SJCRH30 (cell line): Measurements from ENCODE around the gene ZDHHC17. TPM values are rescaled to one million over a fixed set of nuclear protein-coding genes. Genes with fewer than 3 reads are reported as not detected.

ENCODE experiments used
- DNase-seq, 2 experiments: peaks; one replicate each; pipeline ENCODE4 v3.0.0-alpha.2; 2015 to 2020
- H3K27ac ChIP-seq: fragments of 250-450 bp; sonication (Bioruptor Pico); 2 replicates; pipeline ENCODE4 v1.5.1; 2020; ENCODE audit warnings: mild to moderate bottlenecking, moderate library complexity
- H3K27me3 ChIP-seq: fragments of 250-450 bp; sonication (Bioruptor Pico); 2 replicates; pipeline ENCODE4 v1.5.1; 2020; ENCODE audit warnings: mild to moderate bottlenecking, moderate library complexity
- H3K36me3 ChIP-seq: fragments of 250-450 bp; sonication (Bioruptor Pico); 2 replicates; pipeline ENCODE4 v1.5.1; 2020; ENCODE audit warnings: mild to moderate bottlenecking, moderate library complexity
- H3K4me1 ChIP-seq: fragments of 250-450 bp; sonication (Bioruptor Pico); 2 replicates; pipeline ENCODE4 v1.5.1; 2020; ENCODE audit warnings: mild to moderate bottlenecking, moderate library complexity
- H3K4me3 ChIP-seq: fragments of 250-450 bp; sonication (Bioruptor Pico); 2 replicates; pipeline ENCODE4 v1.5.1; 2020; ENCODE audit warnings: mild to moderate bottlenecking, moderate library complexity
- H3K9me3 ChIP-seq: fragments of 250-450 bp; sonication (Bioruptor Pico); replicated peaks from 2 replicates; pipeline ENCODE4 v1.5.1; 2020; ENCODE audit warnings: mild to moderate bottlenecking, moderate library complexity
- total RNA-seq: library from RNA; depleted of rRNA; stranded (reverse); fragments of >200 nt; shearing (Covaris generic); gene quantifications from 2 replicates; pipeline ENCODE4 v1.2.3, GENCODE V29; 2014

The ZDHHC17 gene
- total RNA-seq, 1 experiment from 2014 or later = 41.3 TPM

DNA sequence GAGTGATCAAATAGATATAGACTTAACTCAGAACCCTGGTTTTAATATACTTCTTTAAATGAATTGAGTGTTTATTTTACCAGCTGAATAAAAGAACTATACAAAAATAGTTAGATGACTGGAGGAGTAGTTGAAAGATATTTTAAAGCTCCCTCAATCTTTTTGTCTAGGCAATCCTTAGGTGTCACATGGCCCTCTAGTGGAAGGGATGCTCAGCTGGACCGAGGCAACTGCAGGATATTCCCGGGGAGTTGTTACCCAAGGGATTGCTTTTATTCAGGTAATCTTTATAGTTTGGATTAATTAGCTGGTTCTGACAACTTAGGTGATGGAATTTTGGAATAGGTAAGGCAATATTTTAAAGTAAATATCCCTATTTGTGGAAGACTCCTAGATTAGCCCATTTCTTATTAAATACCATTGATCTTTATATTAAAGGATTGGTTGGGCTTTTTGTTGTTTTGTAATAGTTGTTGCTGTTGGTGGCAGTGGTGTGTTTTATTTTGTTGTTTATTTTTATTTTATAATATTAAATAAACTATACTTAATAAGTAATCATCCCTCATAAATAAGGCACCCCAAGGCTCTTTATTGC, 57.1 kb downstream of the ZDHHC17 start:
- Histone ChIP-seq H3K27me3 (no peaks in the 10 kb centered on the region), H3K27ac (no peak overlapping the region), H3K4me1 (no peaks in the 10 kb centered on the region), H3K36me3 (peaks cover 12% of the 10 kb centered on the region), H3K4me3 (no peak overlapping the region), H3K9me3 (no peaks in the 10 kb centered on the region)
- DNase-seq = peak; percentile 24 to 56

DNA sequence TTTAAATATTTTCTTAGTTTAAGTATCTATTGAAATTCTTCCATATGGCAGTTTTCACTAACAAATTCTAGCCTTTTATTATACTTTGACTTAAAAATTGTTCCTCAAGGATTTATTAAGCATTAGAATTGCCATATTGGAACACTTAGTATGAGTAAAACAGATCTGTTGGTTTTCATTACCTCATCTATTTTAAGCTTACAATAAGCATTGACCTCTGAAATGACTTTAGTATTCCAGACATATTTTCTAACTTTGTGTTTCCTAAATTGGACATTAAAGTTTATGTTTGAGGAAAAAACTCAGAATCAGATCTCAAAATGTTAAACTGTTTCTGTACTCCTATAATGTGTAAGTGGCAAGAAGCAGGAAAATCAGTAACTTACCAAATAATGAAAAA, 66.5 kb downstream of the ZDHHC17 start:
- DNase-seq = no peak
- H3K36me3 ChIP-seq = peaks cover 39% of the 10 kb centered on the region
- H3K27me3 ChIP-seq = no peaks in the 10 kb centered on the region
- H3K4me3 ChIP-seq = no peak overlapping the region
- H3K9me3 ChIP-seq = no peaks in the 10 kb centered on the region; the same call in 1 of the 2 replicates
- H3K27ac ChIP-seq = no peak overlapping the region
- H3K4me1 ChIP-seq = no peaks in the 10 kb centered on the region

DNA sequence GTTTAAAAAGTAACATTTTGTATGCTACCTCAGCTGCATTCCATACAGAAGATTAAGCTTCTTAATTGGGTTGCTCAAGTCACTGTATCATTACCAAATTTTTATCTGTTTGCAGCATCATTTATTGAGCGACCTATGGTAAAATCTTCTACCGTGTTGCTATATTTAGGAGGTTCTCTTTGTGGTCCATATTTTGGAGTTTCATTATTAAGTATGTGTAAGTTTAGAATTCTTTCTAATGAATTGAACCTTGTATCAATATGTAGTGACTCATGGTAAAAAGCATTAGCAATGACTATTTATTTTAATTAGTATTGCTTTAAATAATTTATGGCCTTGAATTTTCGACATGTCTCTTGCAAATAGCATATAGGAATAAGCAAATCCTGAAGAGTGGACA, 72.7 kb downstream of the ZDHHC17 start:
- Histone ChIP-seq H3K4me1 (no peaks in the 10 kb centered on the region), H3K27ac (no peak overlapping the region), H3K36me3 (peaks cover 8% of the 10 kb centered on the region), H3K4me3 (no peak overlapping the region), H3K9me3 (no peaks in the 10 kb centered on the region; the same call in 1 of the 2 replicates), H3K27me3 (no peaks in the 10 kb centered on the region)
- DNase-seq = no peak

DNA sequence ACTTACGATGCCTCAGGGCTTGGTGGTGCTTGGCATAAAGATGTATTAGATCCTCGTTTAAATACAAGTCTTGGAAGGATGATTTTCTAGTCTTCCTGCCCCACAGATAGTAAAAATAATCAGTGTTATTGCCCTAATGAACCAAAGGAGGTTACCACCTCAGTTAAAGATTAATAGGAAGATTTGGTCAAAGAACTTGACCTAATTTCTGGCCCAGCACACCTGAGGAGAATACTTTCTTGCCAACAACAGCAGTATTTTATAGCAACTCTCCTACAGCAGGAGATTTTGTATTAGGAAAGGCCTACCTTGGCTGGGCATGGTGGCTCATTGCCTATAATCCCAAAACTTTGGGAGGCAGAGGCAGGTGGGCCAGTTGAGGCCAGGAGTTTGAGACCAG, 83.3 kb downstream of the ZDHHC17 start:
- H3K4me3 ChIP-seq = no peak overlapping the region
- H3K9me3 ChIP-seq = no peaks in the 10 kb centered on the region
- no peaks in the 10 kb centered on the region for H3K27me3 ChIP-seq
- H3K36me3 ChIP-seq = peaks cover 36% of the 10 kb centered on the region
- no peak for DNase-seq
- no peaks in the 10 kb centered on the region for H3K4me1 ChIP-seq
- no peak overlapping the region for H3K27ac ChIP-seq

DNA sequence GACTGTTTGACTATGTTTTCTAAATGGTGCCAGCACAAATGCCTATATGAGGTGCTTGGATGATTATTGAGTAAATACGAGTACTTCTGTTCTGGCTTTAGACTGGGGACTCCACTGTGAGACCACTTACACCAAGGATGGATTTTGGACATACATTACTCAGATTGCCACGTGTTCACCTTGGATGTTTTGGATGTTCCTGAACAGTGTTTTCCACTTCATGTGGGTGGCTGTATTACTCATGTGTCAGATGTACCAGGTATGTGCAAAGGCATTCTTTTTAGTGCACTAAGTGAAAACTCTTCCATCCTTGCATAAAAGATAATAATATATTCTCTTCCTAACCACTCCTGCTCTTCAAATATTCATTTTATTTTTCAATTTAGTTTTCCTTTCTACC, 84.2 kb downstream of the ZDHHC17 start:
- no peak overlapping the region for H3K27ac ChIP-seq
- no peaks in the 10 kb centered on the region for H3K9me3 ChIP-seq
- no peaks in the 10 kb centered on the region for H3K27me3 ChIP-seq
- no peak for DNase-seq
- peaks cover 36% of the 10 kb centered on the region for H3K36me3 ChIP-seq
- H3K4me3 ChIP-seq = no peak overlapping the region
- H3K4me1 ChIP-seq = no peaks in the 10 kb centered on the region

DNA sequence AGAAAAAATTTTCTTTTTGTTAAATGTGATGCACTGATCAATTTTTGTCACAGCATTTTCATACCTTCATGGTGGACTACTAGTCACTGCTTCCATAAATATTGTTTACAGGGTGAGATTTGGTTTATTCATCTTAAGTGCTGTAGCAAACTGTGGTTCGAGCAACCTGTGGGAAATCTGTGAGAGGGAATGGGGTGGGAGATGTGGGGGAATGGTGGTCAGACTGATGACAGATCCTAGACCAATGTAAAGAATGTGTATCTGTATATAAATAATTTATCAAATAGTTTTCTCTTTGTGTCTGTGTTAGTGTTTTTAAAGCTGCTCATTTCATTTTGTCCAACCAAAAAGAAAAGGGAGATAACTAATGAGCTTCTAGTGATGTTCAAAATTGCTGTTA, 88.2 kb downstream of the ZDHHC17 start:
- H3K36me3 ChIP-seq = peaks cover 39% of the 10 kb centered on the region
- H3K27ac ChIP-seq = no peak overlapping the region
- DNase-seq = no peak

DNA sequence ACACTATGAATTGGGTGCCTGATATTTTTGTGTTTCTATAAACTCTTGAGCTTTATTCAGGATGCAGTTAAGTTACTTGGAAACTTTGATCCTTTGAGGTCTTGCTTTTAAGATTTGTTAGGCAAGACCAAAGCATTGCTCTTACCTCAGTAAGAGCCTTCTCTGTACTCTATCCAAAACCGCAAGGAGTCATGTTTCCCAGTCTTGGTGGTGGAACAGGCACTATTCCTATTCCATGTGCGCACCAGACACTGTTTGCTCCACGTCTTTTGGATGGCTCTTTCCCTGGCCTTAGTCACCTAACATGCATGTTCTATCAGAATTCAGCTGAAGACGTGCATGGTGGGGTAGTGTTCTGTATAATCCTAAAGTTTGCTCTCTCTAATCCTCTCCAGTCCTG, 91.4 kb downstream of the ZDHHC17 start:
- no peak for DNase-seq
- Histone ChIP-seq H3K9me3 (peaks cover 5% of the 10 kb centered on the region; the same call in 1 of the 2 replicates), H3K27ac (no peak overlapping the region), H3K4me1 (no peaks in the 10 kb centered on the region), H3K27me3 (no peaks in the 10 kb centered on the region), H3K4me3 (no peak overlapping the region), H3K36me3 (peaks cover 51% of the 10 kb centered on the region)

More for the DNA sequence above, 88.2 kb downstream of the ZDHHC17 start:
- Histone ChIP-seq H3K27me3 (no peaks in the 10 kb centered on the region), H3K4me3 (no peak overlapping the region), H3K4me1 (no peaks in the 10 kb centered on the region), H3K9me3 (peaks cover 4% of the 10 kb centered on the region; the same call in 1 of the 2 replicates)

DNA sequence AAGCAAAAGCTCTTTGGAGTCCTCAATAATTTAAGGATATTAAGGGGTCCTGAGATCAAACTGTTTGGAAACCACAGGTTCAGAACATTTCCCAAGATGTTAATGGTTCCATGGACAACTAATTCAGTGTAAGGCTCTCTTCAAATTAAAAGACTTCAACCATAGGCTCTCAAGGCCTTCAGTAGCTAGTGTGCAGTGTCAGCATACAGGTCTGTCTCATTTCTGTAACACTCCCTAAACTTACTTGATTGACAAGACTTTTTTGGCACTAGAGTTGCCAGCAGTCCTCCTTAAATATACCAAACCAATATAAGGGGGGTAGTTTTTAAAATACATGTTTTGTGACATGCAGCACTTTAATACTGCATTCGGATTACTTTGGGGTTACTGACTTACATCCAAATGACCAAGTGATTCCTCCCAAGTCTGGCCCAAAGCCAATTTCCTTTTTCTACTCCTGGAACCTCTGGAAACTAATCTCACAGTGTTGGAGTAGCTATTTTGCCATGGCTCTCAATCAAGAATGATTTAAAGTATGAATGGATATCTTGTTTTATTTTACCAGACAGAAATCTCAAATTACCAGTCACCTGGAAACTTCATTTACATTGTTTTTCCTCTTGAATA, 92.2 kb downstream of the ZDHHC17 start:
- no peak overlapping the region for H3K4me3 ChIP-seq
- H3K9me3 ChIP-seq = peaks cover 5% of the 10 kb centered on the region; the same call in 1 of the 2 replicates
- no peak overlapping the region for H3K27ac ChIP-seq
- no peak for DNase-seq
- H3K27me3 ChIP-seq = no peaks in the 10 kb centered on the region
- no peaks in the 10 kb centered on the region for H3K4me1 ChIP-seq
- H3K36me3 ChIP-seq = peaks cover 47% of the 10 kb centered on the region

DNA sequence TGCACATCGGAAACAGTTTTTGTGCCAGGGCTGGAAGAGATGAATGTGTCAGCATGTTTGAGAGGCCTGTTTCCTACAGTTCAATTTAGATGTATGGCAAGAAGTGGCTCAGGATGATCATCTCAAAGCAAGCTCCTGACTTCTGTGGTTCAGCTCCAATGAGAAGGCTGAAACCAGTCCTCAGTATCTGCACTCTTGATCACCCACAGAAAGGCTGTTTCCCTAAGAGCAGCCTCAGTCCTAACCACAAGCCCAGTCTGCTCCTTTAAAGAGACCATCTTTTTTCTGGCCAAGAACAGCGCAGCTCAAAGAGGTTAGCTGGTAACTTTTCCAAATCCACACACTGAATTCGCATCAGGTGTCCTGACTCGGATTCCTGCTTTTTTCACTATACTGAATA, 95.7 kb downstream of the ZDHHC17 start:
- Histone ChIP-seq H3K27ac (no peak overlapping the region), H3K4me1 (peaks cover 22% of the 10 kb centered on the region), H3K27me3 (no peaks in the 10 kb centered on the region), H3K9me3 (peaks cover 5% of the 10 kb centered on the region; the same call in 1 of the 2 replicates), H3K4me3 (no peak overlapping the region), H3K36me3 (peaks cover 62% of the 10 kb centered on the region)
- DNase-seq = no peak

DNA sequence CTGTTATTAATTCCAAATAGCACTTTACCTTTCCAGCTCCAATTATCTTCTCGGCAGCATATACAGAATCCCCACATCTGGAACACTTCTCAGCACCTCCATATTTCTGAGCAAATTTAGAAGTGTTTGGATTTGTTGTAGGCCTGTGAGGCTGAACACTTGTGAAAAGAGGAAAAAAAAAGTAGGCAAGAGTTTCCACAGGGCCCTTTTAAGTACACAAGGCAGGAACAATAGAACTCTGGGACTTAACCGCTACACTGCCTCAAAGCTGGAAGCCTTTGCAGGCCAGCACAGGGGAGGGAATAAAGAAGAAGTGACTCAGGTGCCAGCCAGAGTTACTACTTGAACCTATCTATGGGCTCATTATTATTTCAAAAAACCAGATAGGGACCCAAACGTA, 96.3 kb downstream of the ZDHHC17 start:
- Histone ChIP-seq H3K36me3 (peaks cover 65% of the 10 kb centered on the region), H3K27ac (no peak overlapping the region), H3K4me3 (no peak overlapping the region), H3K27me3 (no peaks in the 10 kb centered on the region), H3K9me3 (peaks cover 5% of the 10 kb centered on the region; the same call in 1 of the 2 replicates), H3K4me1 (peaks cover 28% of the 10 kb centered on the region)
- no peak for DNase-seq

DNA sequence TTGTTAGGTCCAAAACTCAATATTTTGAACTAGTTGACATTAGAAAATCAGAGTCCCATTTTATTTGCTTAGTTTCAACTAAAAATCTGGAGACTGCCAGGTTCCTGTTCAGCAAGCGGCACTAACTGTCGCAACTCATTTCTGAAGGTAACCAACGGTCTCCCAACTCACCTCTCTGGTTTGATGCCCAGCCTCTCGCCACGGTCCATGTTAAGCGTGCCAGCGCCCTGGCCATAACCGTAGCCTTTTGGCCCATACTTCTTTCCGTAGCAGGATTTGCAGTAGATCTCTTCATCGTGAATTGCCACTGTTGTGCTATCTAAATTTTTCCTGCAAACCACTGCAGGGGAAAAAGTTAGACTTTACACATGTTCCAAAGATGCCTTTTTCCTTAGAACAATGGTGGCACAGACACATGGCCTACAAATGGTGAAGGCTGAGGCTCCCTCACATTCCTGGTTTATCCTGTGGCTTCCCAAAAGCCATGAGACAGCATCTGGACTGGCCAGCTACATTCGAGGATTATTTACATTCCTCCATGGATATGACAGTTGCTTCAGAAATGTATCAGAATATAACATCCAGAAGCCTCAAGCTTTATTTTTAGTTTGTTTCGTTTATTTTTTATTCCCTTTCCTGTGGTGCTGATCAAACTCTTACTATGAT, 99.2 kb downstream of the ZDHHC17 start:
- H3K27ac ChIP-seq = peak overlapping the region; percentile 96
- no peaks in the 10 kb centered on the region for H3K9me3 ChIP-seq
- peaks cover 54% of the 10 kb centered on the region for H3K36me3 ChIP-seq
- DNase-seq = peak; percentile 75 to 88
- no peak overlapping the region for H3K4me3 ChIP-seq
- H3K4me1 ChIP-seq = peaks cover 44% of the 10 kb centered on the region
- H3K27me3 ChIP-seq = no peaks in the 10 kb centered on the region

DNA sequence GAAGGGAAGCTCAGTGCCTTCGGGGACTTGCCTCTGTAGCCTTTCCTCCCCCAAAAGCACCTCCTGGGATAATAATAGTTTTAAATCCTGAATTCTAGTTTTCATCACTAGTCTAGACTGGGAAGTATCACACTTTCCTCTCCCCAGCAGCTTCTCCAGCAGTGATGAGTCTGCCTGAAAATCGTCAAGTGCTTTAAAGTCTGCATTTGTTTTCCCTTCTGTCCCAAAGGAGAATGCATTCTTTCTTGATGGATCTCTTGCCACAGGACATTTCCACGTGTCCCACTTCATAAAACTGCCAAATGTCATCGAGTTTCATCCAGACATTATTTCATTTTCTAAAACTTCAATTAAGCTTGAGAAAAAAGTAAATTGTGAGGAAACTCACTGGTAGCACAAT, 99.9 kb downstream of the ZDHHC17 start:
- peak in 1 of 2 experiments; percentile 37 for DNase-seq
- peak overlapping the region; percentile 96 for H3K27ac ChIP-seq
- H3K36me3 ChIP-seq = peaks cover 48% of the 10 kb centered on the region
- H3K9me3 ChIP-seq = no peaks in the 10 kb centered on the region
- peaks cover 44% of the 10 kb centered on the region for H3K4me1 ChIP-seq
- H3K4me3 ChIP-seq = no peak overlapping the region
- H3K27me3 ChIP-seq = no peaks in the 10 kb centered on the region

DNA sequence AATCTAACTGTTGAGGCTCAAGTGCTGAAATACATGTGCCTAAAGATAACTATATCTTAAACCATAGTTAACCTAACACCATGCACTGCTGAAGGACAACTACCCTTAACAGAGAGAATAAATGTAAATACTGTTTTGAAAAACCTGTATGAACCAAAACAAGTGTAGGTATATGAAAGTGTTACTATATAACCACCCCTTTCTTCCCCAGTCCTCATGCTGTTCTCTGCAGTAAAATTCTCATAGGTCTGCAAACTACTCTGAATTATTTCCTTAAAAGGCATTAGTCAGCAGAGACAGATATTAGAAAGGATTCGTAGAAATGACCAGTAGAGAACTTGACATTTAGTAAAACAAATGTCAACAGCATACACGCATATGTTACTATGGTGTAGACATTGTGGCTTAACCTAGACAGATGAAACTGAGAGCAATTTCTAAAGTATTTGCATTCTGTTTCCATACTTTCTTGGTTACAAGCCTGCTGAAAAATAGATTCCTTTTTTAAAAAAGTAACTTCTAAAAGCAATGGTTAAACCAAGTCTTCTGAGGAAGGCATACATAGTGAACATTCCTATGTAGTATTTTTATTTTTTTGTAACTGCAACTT, 101.0 kb downstream of the ZDHHC17 start:
- DNase-seq = no peak
- H3K4me1 ChIP-seq = peaks cover 44% of the 10 kb centered on the region
- peak overlapping the region; percentile 96 for H3K27ac ChIP-seq
- no peaks in the 10 kb centered on the region for H3K9me3 ChIP-seq
- peaks cover 46% of the 10 kb centered on the region for H3K36me3 ChIP-seq
- no peaks in the 10 kb centered on the region for H3K27me3 ChIP-seq
- no peak overlapping the region for H3K4me3 ChIP-seq

DNA sequence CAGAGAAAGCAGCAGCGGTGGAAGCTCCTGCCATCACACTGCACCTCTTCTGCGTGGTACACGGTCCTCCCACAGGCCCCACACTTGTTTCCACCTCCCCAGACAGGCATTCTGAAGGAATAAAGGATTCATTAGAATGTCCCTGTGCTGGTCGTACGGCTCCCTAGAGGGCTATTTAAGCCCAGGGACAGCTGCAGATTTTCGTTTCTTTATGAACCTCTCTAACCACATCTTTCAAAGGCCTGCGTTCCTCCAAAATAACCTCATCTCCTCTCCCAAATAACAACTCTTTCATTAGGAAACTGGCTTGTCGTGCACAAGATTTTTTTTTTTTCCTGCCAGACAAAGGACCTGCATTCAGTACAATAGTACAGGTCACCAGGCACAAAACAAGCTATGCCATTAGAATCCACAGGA, 102.2 kb downstream of the ZDHHC17 start:
- Histone ChIP-seq H3K27ac (peak overlapping the region; percentile 96), H3K27me3 (no peaks in the 10 kb centered on the region), H3K36me3 (peaks cover 45% of the 10 kb centered on the region), H3K4me1 (peaks cover 44% of the 10 kb centered on the region), H3K9me3 (no peaks in the 10 kb centered on the region), H3K4me3 (peak overlapping the region; percentile 40)
- peak; percentile 80 to 93 for DNase-seq

DNA sequence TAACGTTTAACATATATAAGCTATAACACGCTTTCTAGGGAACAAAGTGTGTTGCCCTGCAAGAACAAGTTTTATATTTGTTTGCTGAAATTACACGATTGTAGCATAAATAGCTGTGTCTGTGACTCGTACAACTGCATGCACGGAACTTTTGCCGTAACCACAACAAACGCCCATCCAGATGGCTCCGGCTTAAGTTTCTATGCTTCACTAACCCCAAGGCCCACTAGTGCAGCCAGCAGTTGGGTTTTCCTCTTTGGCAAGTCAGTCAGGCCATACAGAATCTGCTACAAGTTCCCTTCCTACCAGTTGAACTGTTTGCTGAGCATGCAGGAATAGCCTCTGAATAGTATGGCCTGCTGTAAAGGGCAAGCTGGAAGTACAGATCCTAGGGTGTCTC, 102.8 kb downstream of the ZDHHC17 start:
- H3K9me3 ChIP-seq = no peaks in the 10 kb centered on the region
- H3K27me3 ChIP-seq = no peaks in the 10 kb centered on the region
- peak; percentile 86 to 90 for DNase-seq
- H3K4me1 ChIP-seq = peaks cover 44% of the 10 kb centered on the region
- peak overlapping the region; percentile 96 for H3K27ac ChIP-seq
- peak overlapping the region; percentile 40 for H3K4me3 ChIP-seq
- peaks cover 40% of the 10 kb centered on the region for H3K36me3 ChIP-seq
